GM10266 (cell line): Measurements from ENCODE around the gene UTP25.
A peak's percentile ranks its signal among the peaks of the same experiment; 100 is the strongest.
"Not testable (repeated sequence)": the region's sequence is repeated elsewhere in the genome, so short reads cannot be mapped to it uniquely, and the experiment has no call there.

ENCODE experiments used
- DNase-seq: peaks from one replicate; pipeline ENCODE4 v3.0.0; 2012; ENCODE audit errors: extremely low spot score
- CTCF ChIP-seq: IDR thresholded peaks from 2 replicates; pipeline ENCODE4 v1.5.1; 2012; ENCODE audit warnings: mild to moderate bottlenecking, low read depth; ENCODE audit not compliant: control insufficient read depth, insufficient read depth; ENCODE audit errors: missing control alignments

UTP25 gene

GRCh38 chr1:209889077-209889418 lies 61.3 kb downstream of the UTP25 start:
- DNase-seq: no peak
- TF ChIP-seq CTCF: no peak

GRCh38 chr1:209890641-209891330 lies 63.0 kb downstream of the UTP25 start:
- TF ChIP-seq CTCF: no peak
- no peak for DNase-seq

GRCh38 chr1:209893751-209894150 lies 66.0 kb downstream of the UTP25 start:
- no peak for TF ChIP-seq CTCF
- no peak for DNase-seq

GRCh38 chr1:209895709-209896108 lies 67.9 kb downstream of the UTP25 start:
- no peak for TF ChIP-seq CTCF
- no peak for DNase-seq

- TF ChIP-seq CTCF: no peak
- no peak for DNase-seq
Observed at GRCh38 chr1:209896346-209896745, 68.6 kb downstream of the UTP25 start.

- not testable (repeated sequence) for DNase-seq
Observed at GRCh38 chr1:209898271-209898670, 70.5 kb downstream of the UTP25 start.

GRCh38 chr1:209898851-209899250 lies 71.1 kb downstream of the UTP25 start:
- not testable (repeated sequence) for DNase-seq

- peak; percentile 47 for TF ChIP-seq CTCF
- peak; percentile 45 for DNase-seq
Observed at GRCh38 chr1:209899948-209900347, 72.2 kb downstream of the UTP25 start.
